Superior temporal gyrus (tissue), 1 donor: ENCODE results near the gene SPATA24.
"Not testable (repeated sequence)": the region's sequence is repeated elsewhere in the genome, so short reads cannot be mapped to it uniquely, and the experiment has no call there.

Experiments used
- DNase-seq: peaks from one replicate; pipeline ENCODE4 v3.0.0-alpha.2; 2016; ENCODE audit errors: extremely low spot score

Gene SPATA24, protein sequence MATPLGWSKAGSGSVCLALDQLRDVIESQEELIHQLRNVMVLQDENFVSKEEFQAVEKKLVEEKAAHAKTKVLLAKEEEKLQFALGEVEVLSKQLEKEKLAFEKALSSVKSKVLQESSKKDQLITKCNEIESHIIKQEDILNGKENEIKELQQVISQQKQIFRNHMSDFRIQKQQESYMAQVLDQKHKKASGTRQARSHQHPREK

GRCh38 chr5:139403787-139404483 lies at the start of gene SPATA24:
Gene SPATA24 (minus strand): TSS chr5:139404089. CDS start chr5:139404060, 29 bp downstream.
- peak; percentile 98 for DNase-seq

GRCh38 chr5:139451878-139452660 lies 48.2 kb upstream of the SPATA24 start:
- no peak for DNase-seq

DNA sequence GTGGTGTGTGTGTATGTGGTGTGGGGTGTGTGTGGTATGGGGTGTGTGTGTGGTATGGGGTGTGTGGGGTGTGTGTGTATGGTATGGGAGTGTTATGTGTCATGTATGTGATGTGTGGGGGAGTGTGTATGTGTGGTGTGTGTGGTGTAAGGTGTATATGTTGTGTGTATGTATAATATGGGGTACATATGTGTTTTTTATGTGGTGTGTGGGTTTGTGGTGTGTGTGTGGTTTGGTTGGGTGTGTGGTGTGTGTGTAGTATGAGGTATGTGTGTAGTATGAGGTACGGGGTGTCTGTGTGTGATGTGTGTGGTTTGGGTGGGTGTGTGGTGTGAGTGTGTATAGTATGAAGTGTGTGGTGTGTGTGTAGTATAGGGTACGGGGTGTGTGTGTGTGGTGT lies 47.3 kb upstream of the SPATA24 start:
- no peak for DNase-seq

DNA sequence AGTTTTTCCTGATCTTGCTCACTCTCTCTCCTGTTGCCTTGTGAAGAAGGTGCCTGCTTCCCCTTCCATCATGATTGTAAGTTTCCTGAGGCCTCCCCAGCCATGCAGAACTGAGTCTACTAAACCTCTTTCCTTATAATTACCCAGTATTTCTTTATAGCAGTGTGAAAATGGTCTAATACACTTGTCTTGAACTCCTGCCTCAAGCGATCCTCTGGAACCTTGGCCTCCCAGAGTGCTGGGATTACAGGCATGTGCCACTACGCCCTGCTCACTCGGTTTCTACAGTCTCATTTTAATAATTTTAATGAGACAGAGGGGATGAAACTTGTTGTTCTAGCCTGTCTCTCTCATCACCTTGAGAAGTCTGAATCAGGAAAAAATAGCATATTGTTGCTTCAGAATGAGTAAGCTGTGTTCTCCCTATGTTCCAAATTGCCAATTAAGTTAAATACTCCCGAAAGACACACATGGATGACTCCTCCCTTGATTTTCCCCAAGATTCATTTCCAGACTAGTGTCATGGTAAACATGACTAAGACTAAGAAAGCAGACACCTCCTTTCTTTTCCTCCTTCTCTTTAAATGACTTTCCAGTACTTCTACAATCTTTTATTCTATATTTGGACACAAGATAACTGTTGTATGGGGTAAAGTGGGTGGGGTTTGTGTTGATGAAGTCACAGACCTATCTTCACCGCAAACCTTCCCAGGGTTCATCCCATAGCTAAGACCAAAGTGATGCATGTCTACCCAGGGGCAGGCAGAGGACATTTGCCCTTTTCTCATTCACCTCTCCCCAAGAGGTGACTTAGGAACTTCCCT lies 43.3 kb upstream of the SPATA24 start:
- DNase-seq = no peak

DNA sequence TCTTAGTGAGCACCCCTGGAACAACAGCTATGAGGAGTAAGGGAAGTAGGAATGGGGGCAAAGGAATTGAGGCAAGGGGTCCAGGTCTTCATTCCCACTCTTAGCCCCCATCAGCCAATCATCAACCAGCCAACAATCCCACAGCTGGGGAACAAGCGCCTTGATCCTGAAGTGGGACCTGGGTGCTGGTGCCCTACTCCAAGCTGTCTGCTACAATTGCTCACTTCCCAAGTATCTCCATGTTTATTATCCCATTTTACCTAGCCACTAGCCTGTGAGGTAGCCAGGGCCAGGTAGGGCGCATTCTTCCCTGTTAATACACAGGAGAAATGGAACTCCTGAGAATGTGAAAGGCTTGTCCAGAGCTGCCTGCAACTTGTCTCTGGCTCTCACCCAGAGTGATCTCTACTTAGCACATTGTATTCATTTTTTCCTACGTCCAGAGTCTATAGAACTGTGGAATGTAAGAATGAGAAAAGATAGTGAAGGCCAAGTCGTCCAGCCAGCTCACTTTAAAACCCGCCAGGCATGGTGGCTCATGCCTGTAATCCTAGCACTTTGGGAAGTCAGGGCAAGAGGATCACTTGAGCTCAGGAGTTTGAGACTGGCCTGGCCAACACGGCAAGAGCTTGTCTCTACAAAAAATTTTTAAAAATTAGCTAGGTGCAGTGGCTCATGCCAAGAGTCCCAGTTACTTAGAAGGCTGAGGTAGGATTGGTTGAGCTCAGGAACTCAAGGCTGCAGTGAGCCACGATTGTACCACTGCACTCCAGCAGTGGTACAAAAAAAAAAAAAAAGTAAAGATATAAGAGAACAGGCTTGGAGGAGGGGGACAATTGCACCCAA lies 41.7 kb upstream of the SPATA24 start:
- no peak for DNase-seq

- no peak for DNase-seq
These were observed 40.1 kb upstream of the SPATA24 start for GRCh38 chr5:139443831-139444453.

GRCh38 chr5:139440416-139440815 lies 36.5 kb upstream of the SPATA24 start:
- DNase-seq = not testable (repeated sequence)

DNA sequence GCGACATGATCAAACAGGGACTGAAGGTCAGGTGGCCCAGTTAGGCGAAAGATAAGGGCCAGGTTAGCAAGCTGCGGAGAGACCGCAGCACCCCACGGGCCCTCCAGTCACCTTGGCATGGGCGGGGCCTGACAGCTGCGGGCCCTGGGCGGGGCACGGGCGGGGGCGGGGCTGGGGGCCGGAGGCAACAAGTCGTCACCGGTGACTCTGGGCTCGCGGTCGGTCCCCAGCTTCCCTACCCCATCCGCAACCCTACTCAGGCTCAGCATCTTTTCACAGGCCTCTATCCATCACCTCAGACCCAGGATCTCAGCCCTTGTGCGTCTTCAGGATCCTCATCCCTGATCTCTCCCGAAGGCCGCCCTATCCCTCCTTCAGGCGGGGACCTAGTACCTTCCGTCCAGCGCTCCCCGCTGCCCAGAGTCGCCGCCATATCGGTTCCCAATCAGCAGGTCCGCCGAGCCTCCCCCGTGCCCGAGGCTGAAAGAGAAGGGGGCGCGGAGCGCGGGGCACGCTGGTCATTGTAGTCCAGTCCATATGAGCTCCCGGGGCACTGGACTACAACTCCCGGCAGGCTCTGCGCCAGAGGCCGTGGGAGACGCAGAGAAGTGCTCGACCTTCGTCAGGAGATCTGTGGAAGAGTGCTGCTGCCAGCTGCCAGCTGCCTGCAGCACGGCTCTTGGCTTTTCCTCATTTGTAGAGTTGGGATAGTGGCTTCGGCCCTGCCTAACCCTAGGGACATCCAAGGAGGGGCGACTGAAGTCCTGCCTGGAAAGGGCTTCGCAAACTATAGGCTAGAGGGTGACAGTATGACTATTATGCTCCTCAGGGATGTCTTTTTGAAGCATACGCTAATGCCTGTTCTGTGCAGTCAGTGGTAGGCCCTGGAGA lies 35.4 kb upstream of the SPATA24 start, which contains the start of gene DNAJC18:
TSS of gene DNAJC18 (minus strand) at position 513 of the 891 bp plus-strand sequence. CDS start at position 433, 80 bp downstream.
- peak; percentile 97 for DNase-seq

- DNase-seq = no peak
These were observed 34.8 kb upstream of the SPATA24 start for GRCh38 chr5:139438707-139439012.

GRCh38 chr5:139435676-139436075 lies 31.8 kb upstream of the SPATA24 start:
- DNase-seq = no peak

DNA sequence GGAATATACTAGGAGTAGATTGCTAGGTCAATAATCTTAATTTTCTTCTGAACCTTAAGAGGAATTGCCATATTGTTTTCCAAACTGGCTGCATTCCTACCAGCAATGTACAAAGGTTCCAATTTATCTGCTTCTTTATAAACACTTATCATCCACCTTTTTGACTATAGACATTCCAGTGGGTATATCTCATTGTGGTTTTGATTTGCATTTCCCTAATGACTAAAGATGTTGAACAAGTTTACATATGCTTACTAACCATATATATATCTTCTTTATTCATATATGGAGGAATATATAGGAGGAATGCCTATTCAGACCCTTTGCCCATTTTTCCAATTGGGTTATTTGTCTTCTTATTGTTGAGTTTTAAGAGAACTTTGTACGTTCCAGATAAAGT lies 27.8 kb upstream of the SPATA24 start:
- DNase-seq = no peak

GRCh38 chr5:139430015-139430414 lies 26.1 kb upstream of the SPATA24 start:
- no peak for DNase-seq

GRCh38 chr5:139426203-139426885 lies 22.5 kb upstream of the SPATA24 start:
- DNase-seq = no peak

DNA sequence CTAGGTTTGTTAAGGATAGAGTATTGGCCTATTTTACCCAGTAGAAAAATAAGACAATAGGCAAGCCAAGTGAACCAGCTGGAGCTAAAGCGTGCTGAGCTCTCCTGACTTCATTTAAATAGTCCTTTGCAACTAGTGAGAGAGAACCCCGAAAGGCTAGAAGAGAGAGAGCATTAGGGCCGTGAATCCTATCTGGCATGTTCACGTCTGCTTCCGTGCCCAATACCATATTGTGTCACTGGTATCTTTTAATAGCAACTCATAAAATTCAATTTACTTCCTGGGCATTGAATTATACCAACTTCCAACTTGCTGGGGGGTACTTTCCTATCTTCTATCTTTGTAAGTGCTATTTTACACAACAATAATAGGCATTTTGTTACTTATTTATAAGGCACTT lies 21.6 kb upstream of the SPATA24 start:
- no peak for DNase-seq

DNA sequence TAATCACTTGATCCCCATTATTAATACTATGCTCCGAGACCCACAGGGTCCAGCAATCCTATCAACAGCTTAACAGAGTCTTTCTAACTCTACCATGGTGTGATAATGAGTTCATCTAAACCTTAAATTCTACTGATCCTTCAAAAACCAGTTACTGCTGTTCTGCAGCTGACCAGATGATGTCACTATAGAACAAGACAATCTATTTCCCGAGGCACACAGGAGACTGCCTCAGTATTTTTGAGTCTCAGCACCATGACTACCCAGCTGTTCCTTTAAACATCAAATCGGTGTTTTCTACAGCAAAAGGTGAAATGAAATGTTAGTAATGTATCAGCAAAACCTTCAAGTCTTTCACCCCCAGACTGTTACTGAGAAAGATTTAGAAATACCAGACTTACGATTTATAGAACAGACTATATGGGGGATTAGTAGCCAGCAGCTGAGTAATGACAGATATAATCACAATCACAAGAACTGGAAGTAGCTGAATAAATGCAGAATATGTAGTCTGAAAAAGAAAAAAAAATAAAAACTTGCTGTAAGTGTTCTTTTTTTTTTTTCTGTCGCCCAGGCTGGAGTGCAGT lies 18.5 kb upstream of the SPATA24 start:
- peak; percentile 91 for DNase-seq

DNA sequence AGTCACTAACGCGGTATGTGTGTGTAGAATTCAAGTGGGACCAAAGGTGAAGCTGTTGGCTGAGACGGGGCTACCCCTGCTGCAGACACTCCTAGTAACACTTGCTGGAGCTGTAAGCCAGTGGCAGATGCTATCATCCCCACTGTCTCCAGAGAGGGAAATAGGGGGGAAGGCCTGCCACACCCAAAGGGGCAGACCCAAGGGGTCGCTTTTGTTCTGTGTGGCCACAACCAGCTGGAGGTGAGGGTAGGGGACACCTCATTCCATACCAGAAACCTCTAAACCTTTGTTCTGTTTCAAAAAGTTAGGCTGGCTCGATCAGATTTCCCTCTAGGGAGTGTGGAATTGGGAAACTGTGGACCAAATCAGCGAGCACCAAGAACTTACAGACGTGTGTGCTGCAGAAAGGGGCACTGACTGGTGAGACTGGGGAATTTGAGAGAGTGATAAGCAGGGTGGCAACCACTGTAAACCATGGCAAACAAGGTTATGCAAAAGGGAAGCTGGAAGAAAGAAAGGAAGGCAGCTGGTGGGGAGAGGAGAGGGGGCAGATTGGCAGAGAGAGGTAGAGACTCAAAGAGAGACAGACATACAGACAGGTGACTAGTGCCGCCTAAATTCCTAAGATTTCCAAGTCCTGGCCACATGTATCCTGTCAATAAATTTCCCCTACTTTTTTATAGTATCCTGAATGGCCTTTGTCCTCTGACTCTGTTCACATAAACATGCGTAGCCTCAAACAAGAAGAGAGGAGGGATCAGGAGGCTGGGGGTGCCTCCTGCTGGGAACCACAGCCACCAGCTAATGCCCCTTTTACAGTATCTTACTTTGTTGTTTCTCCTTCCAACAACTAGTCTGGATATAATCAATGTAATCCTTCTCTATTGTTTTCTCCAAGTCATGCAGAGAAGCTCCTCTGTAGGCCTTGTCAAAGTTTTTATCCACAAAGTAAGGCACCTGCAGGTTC lies 15.6 kb upstream of the SPATA24 start:
- no peak for DNase-seq

DNA sequence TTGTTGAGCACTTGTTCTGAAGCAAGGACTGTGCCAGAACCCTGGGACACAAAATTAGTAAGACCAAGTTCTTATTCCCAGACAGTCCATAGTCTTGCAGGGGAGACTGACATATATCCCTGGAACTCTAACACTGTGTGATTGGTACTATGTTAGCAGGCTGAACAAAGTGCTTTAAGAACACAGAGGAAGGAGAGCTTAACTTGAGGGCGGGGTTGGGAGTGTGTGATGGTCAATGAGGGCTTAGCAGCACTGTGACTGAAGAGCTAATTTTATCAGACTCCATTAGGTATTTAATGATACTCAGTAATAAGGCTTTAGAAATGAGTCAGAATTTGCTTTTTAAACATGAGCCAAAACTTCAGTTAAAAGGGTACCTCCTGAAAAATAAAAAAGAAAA lies 14.9 kb upstream of the SPATA24 start:
- DNase-seq = no peak
